Heart left ventricle (tissue), 13 donors: ENCODE measurements around the gene ADGRB3.
A peak's percentile ranks its signal among the peaks of the same experiment; 100 is the strongest.

Experiments
- CTCF ChIP-seq, 12 donors: fragments of 200-600 bp; sonication (generic) in 4 of 12; IDR thresholded peaks; one replicate each; pipeline versions ENCODE4 v1.5.0 to v1.8.0; 2018 to 2022; ENCODE audit warnings: antibody characterized with exemption in 12 of 12, mild to moderate bottlenecking in 5 of 12
- POLR2A ChIP-seq, 2 donors: fragments of 450-650 bp; IDR thresholded peaks; one replicate each; pipeline ENCODE4 v1.6.1; 2017; ENCODE audit warnings: antibody characterized with exemption in 2 of 2, mild to moderate bottlenecking in 2 of 2, moderate library complexity in 2 of 2
- donor health status: ischemic (EF 13 %, LVEDD 7.1; RV severe dilation, severe dysfunction).
- donor health status: DM: no; HTN: yes; CAD: no.
- donor health status: DM: no; HTN: no; CAD: no.
- donor health status: ischemic (EF 25% LVEDD 6.9; RV normal size, moderate dysfunction).
- donor health status: ischemic (EF 25% LVEDD 5.7; RV mildly dilated, moderate dysfunction).
- donor health status: ischemic (EF 35%, LVEDD 5.7; RV mildly dilated, moderate dysfunction).
- donor health status: nonischemic (EF 11% LVEDD 7.7; RV severe dilation, severe dysfunction).
- donor health status: DM: yes; HTN: yes; CAD: no.
- donor health status: PGD.
- donor health status: ischemic (EF 29% LVEDD 5.4; RV normal size, mild dysfunction).
- donor health status: nonischemic (EF 23%, LVEDD 6.1; RV moderate dilation, normal function).

- TF ChIP-seq POLR2A (IDR thresholded peaks at IDR 0.05) (no peak), CTCF (IDR thresholded peaks at IDR 0.05) (peak; percentile 11 to 57 (median 44))
These were observed 340.0 kb downstream of the ADGRB3 start for GRCh38 chr6:68975064-68975463.
